Mesendoderm (in vitro differentiated cells): ENCODE measurements around the gene MAD1L1.

ENCODE experiments used
- DNase-seq: peaks from one replicate; pipeline ENCODE4 v3.0.0; 2013
- H2AK5ac ChIP-seq: 2 replicates; pipeline ENCODE4 v1.6.1; 2013; ENCODE audit warnings: low read length, inconsistent platforms
- H2BK120ac ChIP-seq: 2 replicates; pipeline ENCODE4 v1.6.1; 2013; ENCODE audit warnings: low read depth, mild to moderate bottlenecking, low read length, moderate library complexity, mixed read lengths
- H2BK15ac ChIP-seq: replicated peaks from 2 replicates; pipeline ENCODE4 v1.6.1; 2013; ENCODE audit warnings: low read depth, mild to moderate bottlenecking, moderate library complexity
- H2BK5ac ChIP-seq: 2 replicates; pipeline ENCODE4 v1.6.1; 2013; ENCODE audit warnings: low read length, inconsistent platforms
- H3K18ac ChIP-seq: 2 replicates; pipeline ENCODE4 v1.6.1; 2013; ENCODE audit warnings: mild to moderate bottlenecking, low read length, mixed read lengths
- H3K23ac ChIP-seq: one replicate; pipeline ENCODE4 v1.6.1; 2013; ENCODE audit warnings: low read length
- H3K27ac ChIP-seq: 2 replicates; pipeline ENCODE4 v1.5.1; 2013; ENCODE audit warnings: low read depth, mild to moderate bottlenecking, inconsistent platforms, low read length, moderate library complexity
- H3K27me3 ChIP-seq: 2 replicates; pipeline ENCODE4 v1.6.1; 2013; ENCODE audit warnings: low read length, control low read depth, mild to moderate bottlenecking, inconsistent platforms; ENCODE audit not compliant: insufficient read depth, poor library complexity
- H3K36me3 ChIP-seq: 2 replicates; pipeline ENCODE4 v1.6.1; 2013; ENCODE audit warnings: low read length, inconsistent platforms; ENCODE audit not compliant: control insufficient read depth, insufficient read depth
- H3K4ac ChIP-seq: one replicate; pipeline ENCODE4 v1.6.1; 2013; ENCODE audit warnings: low read depth, mild to moderate bottlenecking, low read length, moderate library complexity
- H3K4me1 ChIP-seq: 2 replicates; pipeline ENCODE4 v1.6.1; 2013; ENCODE audit warnings: low read depth, low read length, inconsistent platforms; ENCODE audit not compliant: control insufficient read depth
- H3K4me2 ChIP-seq: 2 replicates; pipeline ENCODE4 v1.6.1; 2013; ENCODE audit warnings: low read length
- H3K4me3 ChIP-seq: 2 replicates; pipeline ENCODE4 v1.5.1; 2013; ENCODE audit warnings: mild to moderate bottlenecking, low read length
- H3K56ac ChIP-seq: one replicate; pipeline ENCODE4 v1.6.1; 2013; ENCODE audit warnings: low read length
- H3K79me1 ChIP-seq: 2 replicates; pipeline ENCODE4 v1.6.1; 2013; ENCODE audit warnings: low read length, inconsistent platforms
- H3K79me2 ChIP-seq: 2 replicates; pipeline ENCODE4 v1.6.1; 2013; ENCODE audit warnings: mild to moderate bottlenecking, low read length; ENCODE audit not compliant: control insufficient read depth, insufficient read depth
- H3K9ac ChIP-seq: 2 replicates; pipeline ENCODE4 v1.6.1; 2013; ENCODE audit warnings: low read length, inconsistent platforms
- H4K5ac ChIP-seq: one replicate; pipeline ENCODE4 v1.6.1; 2013; ENCODE audit warnings: low read length
- H4K8ac ChIP-seq: one replicate; pipeline ENCODE4 v1.6.1; 2013; ENCODE audit warnings: low read depth, mild to moderate bottlenecking, control low read depth, low read length, moderate library complexity
- WGBS: extraction: QIAGEN DNeasy Blood & Tissue Kit; methylation state at CpG from one replicate; pipeline ENCODE4 v1.1.7; 2013; ENCODE audit warnings: low lambda C conversion rate, missing lambda C conversion rate; ENCODE audit not compliant: insufficient coverage; ENCODE audit errors: extremely low coverage; 5-methylcytosine and 5-hydroxymethylcytosine counted together

Gene MAD1L1

DNA sequence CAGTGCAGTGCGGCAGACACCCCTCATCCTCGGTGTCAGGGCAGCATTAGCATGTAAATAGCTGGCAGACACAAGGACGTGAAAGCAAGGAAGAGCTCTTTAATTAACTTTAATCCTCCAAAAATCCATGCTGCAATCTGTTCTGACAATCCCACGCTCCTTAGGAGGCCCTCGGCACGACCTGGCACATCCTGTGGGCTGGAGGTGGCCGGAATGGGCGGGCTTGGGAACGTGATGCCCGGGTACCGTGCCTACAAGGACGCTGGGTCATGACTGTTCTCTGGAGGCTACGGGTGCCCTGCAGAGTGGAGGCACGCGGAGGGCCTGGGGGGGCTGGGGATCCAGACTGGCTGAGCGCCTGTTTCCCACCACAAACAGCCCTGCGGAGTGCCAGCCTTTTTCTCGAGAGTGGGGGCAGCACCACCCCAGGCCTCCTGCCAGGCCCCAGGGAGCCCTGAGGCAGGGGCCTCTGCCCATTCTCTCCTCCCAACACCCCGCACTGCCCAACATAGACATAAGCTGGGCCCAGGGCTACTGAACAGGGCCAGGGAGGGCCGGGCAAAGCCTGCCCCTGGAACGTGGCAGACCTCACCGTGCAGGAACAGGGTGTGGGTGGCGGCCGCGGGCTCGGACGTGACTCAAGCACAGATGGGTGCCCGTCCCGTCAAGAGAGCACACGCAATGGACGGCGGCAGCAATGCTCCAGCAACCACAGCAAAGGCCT is 189.3 kb downstream of the MAD1L1 start:
- Histone ChIP-seq H3K4me2 (no peak overlapping the region), H3K79me2 (no peaks in the 10 kb centered on the region), H2BK15ac (no peak overlapping the region), H3K4ac (no peak overlapping the region), H4K5ac (no peak overlapping the region), H4K8ac (no peak overlapping the region), H3K56ac (no peak overlapping the region), H3K4me1 (peaks cover 9% of the 10 kb centered on the region), H3K27me3 (no peaks in the 10 kb centered on the region), H3K36me3 (no peaks in the 10 kb centered on the region), H3K79me1 (peaks cover 10% of the 10 kb centered on the region), H2AK5ac (no peak overlapping the region), H2BK5ac (no peak overlapping the region), H3K23ac (no peak overlapping the region), H3K18ac (no peak overlapping the region), H3K9ac (no peak overlapping the region), H3K4me3 (no peak overlapping the region), H3K27ac (no peak overlapping the region), H2BK120ac (no peak overlapping the region)
- no CpG with 5 or more reads among the region's 32 CpGs for WGBS
- no peak for DNase-seq

DNA sequence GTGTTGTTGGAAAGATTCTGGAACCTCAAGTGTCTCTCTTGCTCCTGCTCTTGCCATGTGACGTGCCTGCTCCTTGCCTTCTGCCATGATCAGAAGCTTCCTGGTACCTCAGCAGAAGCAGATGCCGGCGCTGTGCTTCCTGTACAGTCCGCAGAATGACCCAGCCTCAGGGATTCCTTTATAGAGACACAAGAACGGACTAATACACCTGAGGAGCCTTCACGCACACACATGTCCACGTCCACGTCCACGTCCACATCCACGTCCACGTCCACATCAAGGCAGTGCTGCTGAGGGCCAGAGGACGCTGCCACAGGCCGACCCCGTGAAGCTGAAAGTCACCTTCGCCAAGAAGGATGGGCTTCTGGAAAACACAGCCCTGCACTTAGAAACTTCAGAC is 190.1 kb downstream of the MAD1L1 start:
- no peaks in the 10 kb centered on the region for H3K27me3 ChIP-seq
- H3K56ac ChIP-seq: no peak overlapping the region
- no peak overlapping the region for H3K9ac ChIP-seq
- H3K4ac ChIP-seq: no peak overlapping the region
- no peak overlapping the region for H2BK5ac ChIP-seq
- no peak overlapping the region for H2BK120ac ChIP-seq
- H3K18ac ChIP-seq: no peak overlapping the region
- H4K8ac ChIP-seq: no peak overlapping the region
- no peak overlapping the region for H2BK15ac ChIP-seq
- H3K4me2 ChIP-seq: no peak overlapping the region
- H2AK5ac ChIP-seq: no peak overlapping the region
- DNase-seq: no peak
- WGBS: no CpG with 5 or more reads among the region's 15 CpGs
- H3K36me3 ChIP-seq: no peaks in the 10 kb centered on the region
- peaks cover 9% of the 10 kb centered on the region for H3K4me1 ChIP-seq
- no peak overlapping the region for H3K4me3 ChIP-seq
- H3K79me1 ChIP-seq: peaks cover 6% of the 10 kb centered on the region
- no peaks in the 10 kb centered on the region for H3K79me2 ChIP-seq
- no peak overlapping the region for H3K27ac ChIP-seq
- H4K5ac ChIP-seq: no peak overlapping the region
- H3K23ac ChIP-seq: no peak overlapping the region

DNA sequence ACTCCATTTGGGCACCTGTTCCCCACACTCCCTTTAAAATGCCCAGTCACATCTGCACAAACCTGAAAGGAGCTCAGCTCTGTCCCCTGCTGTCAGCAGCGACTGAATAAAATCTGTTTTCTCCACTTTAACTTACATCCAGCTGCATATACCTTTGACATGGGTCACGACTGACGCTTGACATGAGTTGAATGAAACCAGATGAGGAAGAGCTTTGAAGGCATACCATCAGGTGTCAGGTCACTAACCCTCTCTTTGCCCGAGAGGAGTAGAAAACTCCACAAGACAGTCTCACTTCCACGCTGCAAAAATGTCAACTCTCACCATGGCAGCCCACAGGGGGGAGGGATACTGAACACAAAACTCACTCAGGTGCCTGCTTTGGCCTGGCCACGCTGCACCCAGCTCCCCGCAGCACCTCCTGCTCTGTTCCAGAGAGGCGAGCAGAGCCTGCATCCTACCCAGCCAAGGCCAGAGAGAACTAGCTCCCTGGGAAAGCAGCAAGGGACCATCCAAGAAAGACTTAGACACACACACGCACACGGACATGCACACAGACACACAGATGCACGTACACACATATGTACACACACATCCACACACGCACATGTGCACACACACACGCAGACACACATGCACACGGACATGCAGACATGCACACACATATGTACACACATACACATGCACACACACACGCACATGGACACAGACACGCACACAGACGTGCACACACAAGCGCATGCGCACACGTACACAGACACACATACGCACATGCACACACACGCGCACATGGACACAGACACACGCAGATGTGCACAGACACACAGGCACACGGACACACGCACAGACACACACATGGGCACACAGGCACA is 191.0 kb downstream of the MAD1L1 start:
- no peaks in the 10 kb centered on the region for H3K36me3 ChIP-seq
- H3K4me2 ChIP-seq: no peak overlapping the region
- H4K8ac ChIP-seq: no peak overlapping the region
- DNase-seq: no peak
- H2BK120ac ChIP-seq: no peak overlapping the region
- H2BK5ac ChIP-seq: no peak overlapping the region
- H2BK15ac ChIP-seq: no peak overlapping the region
- H2AK5ac ChIP-seq: no peak overlapping the region
- no peak overlapping the region for H3K4me3 ChIP-seq
- no peaks in the 10 kb centered on the region for H3K27me3 ChIP-seq
- H3K23ac ChIP-seq: no peak overlapping the region
- H3K79me2 ChIP-seq: no peaks in the 10 kb centered on the region
- H3K27ac ChIP-seq: no peak overlapping the region
- peaks cover 9% of the 10 kb centered on the region for H3K4me1 ChIP-seq
- peak overlapping the region; percentile 1 for H3K56ac ChIP-seq
- H3K4ac ChIP-seq: no peak overlapping the region
- no peak overlapping the region for H3K18ac ChIP-seq
- no peak overlapping the region for H3K9ac ChIP-seq
- no CpG with 5 or more reads among the region's 26 CpGs for WGBS
- no peak overlapping the region for H4K5ac ChIP-seq
- peaks cover 3% of the 10 kb centered on the region for H3K79me1 ChIP-seq

DNA sequence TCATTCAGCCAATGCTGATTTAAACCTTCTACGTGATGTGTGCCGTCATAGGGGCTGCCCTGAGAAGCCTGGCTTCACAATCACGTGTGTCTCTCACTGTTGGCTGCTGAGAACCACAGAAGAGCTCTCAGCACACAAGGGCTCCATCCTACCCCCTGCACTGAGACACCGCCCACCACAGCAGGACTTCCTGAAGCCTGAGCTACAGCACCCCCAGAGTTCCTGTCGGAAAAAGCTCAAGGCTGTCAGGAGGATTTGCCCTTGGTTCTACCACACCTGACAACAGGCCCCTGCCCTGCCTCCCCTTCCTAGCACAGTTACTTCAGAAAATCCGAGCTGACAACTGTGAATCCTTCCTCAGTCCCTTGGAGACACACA is 191.9 kb downstream of the MAD1L1 start:
- peak; percentile 13 for DNase-seq
- no peak overlapping the region for H4K8ac ChIP-seq
- no peak overlapping the region for H2BK120ac ChIP-seq
- no peak overlapping the region for H2BK15ac ChIP-seq
- no peak overlapping the region for H2BK5ac ChIP-seq
- no peak overlapping the region for H3K27ac ChIP-seq
- H2AK5ac ChIP-seq: no peak overlapping the region
- H3K79me2 ChIP-seq: no peaks in the 10 kb centered on the region
- WGBS: no CpG with 5 or more reads among the region's 6 CpGs
- H3K18ac ChIP-seq: no peak overlapping the region
- H4K5ac ChIP-seq: no peak overlapping the region
- H3K4me1 ChIP-seq: peaks cover 9% of the 10 kb centered on the region
- H3K27me3 ChIP-seq: no peaks in the 10 kb centered on the region
- H3K36me3 ChIP-seq: no peaks in the 10 kb centered on the region
- H3K23ac ChIP-seq: no peak overlapping the region
- no peak overlapping the region for H3K4me3 ChIP-seq
- no peak overlapping the region for H3K4me2 ChIP-seq
- peak overlapping the region; percentile 10 for H3K56ac ChIP-seq
- peaks cover 3% of the 10 kb centered on the region for H3K79me1 ChIP-seq
- peak overlapping the region; percentile 5 for H3K9ac ChIP-seq
- H3K4ac ChIP-seq: no peak overlapping the region

DNA sequence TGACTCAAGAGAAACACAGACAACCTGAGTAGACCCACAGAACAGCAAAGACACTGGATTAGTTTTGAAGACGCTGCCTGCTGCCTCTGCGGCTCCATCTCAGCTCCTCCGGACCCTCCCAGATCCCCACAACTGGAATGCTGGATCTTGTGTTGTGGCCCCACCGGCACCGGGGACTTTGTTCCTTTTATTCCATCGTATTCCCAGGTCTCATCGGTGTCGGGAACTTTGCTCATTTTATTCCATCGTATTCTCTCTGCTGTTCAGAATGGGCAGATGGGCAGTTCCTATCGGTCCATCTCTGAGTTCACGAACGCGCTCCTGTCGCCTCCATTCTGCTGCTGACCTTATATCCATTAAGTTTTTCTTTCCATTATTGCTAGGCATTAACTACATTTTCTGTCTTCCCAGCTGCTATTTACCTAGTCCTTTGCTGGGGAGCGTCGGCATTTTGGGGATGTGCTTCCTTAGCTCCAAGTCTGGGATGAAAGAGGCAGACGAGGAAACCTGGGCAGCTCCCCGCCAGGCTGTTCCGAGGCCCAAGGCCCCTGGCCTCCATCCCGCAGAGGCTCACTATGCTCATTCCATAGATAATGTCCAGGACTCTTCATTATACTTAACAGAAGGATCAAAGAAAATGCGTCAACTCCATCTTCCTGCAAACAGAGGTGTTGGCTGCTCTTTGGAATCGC is 192.4 kb downstream of the MAD1L1 start:
- peak overlapping the region; percentile 27 for H3K56ac ChIP-seq
- no peaks in the 10 kb centered on the region for H3K36me3 ChIP-seq
- WGBS: no CpG with 5 or more reads among the region's 22 CpGs
- H3K4me3 ChIP-seq: no peak overlapping the region
- H2BK15ac ChIP-seq: no peak overlapping the region
- no peak overlapping the region for H2AK5ac ChIP-seq
- H4K5ac ChIP-seq: no peak overlapping the region
- peaks cover 9% of the 10 kb centered on the region for H3K4me1 ChIP-seq
- H3K9ac ChIP-seq: no peak overlapping the region
- no peak overlapping the region for H3K18ac ChIP-seq
- no peak overlapping the region for H3K4me2 ChIP-seq
- no peak for DNase-seq
- no peaks in the 10 kb centered on the region for H3K79me2 ChIP-seq
- H3K27me3 ChIP-seq: no peaks in the 10 kb centered on the region
- H3K23ac ChIP-seq: no peak overlapping the region
- no peak overlapping the region for H2BK5ac ChIP-seq
- no peak overlapping the region for H3K4ac ChIP-seq
- H3K79me1 ChIP-seq: peaks cover 3% of the 10 kb centered on the region
- H4K8ac ChIP-seq: no peak overlapping the region
- no peak overlapping the region for H2BK120ac ChIP-seq
- no peak overlapping the region for H3K27ac ChIP-seq
